ENCODE data around the gene HYKK. TPM values are rescaled to one million over a fixed set of nuclear protein-coding genes. Genes with fewer than 3 reads are reported as not detected.

The HYKK gene
- total RNA-seq, 1 experiment from 2014 or later, result not detected

- no peak overlapping the region for H3K4me3 ChIP-seq (ENCODE audit: low read depth, low read length, poor library complexity, severe bottlenecking)
- intact Hi-C loops (cut with micrococcal nuclease; ENCODE audit: unreplicated experiment), result no loop called here
- POLR2A ChIA-PET (ENCODE audit: low non-redundant PET), result no interaction called here
- H3K27me3 ChIP-seq (replicated peaks; ENCODE audit: insufficient read depth, low read depth, low read length, poor library complexity), result no peaks in the 10 kb centered on the region
- CTCF ChIA-PET, result interaction anchor here (0.7 kb wide), 1 partner anchor 14 kb away, joined by 3 read pairs; no protein-coding TSS in a partner anchor
- DNase-seq (ENCODE audit: low spot score), result no peak
- H3K36me3 ChIP-seq (ENCODE audit: insufficient read depth, low read length, poor library complexity, severe bottlenecking), result peaks cover 30% of the 10 kb centered on the region
- no peaks in the 10 kb centered on the region for H3K4me1 ChIP-seq (ENCODE audit: insufficient read depth, low read length, poor library complexity, severe bottlenecking)
- no peak overlapping the region for H3K27ac ChIP-seq (ENCODE audit: low read depth, low read length, poor library complexity, severe bottlenecking)
- TF ChIP-seq CTCF (conservative IDR thresholded peaks at IDR 0.05; ENCODE audit: low read depth, low read length) (no peak), EZH2 (IDR thresholded peaks at IDR 0.05; ENCODE audit: borderline replicate concordance, low read depth, low read length, poor library complexity, severe bottlenecking) (no peak)
- H3K9me3 ChIP-seq (ENCODE audit: low read depth, low read length, poor library complexity, severe bottlenecking), result no peaks in the 10 kb centered on the region
- BruUV-seq (replicated peaks), result no TSS peak
Observed at GRCh38 chr15:78502641-78503040, 4.7 kb upstream of the HYKK start.

DNA sequence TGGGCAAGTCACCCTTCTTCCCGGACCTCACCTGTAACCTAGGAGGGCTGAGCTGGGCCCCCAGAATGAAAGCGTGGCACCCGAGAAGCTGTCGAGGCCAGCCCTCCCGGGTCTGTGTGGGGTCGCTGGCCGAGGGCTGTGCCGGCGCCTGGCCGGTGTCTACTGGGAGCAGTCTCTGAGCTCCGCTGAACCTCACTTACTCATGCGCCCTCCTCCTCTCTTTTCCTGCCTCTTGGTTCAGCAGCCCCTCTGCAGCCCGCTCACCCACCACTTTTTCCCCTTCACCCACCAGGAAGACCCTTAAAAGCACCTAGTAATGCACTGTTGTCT lies 419 bp downstream of the HYKK start:
- TF ChIP-seq CTCF (conservative IDR thresholded peaks at IDR 0.05; ENCODE audit: low read depth, low read length) (no peak), EZH2 (IDR thresholded peaks at IDR 0.05; ENCODE audit: borderline replicate concordance, low read depth, low read length, poor library complexity, severe bottlenecking) (no peak)
- H3K4me1 ChIP-seq (ENCODE audit: insufficient read depth, low read length, poor library complexity, severe bottlenecking), result peaks cover 5% of the 10 kb centered on the region
- no peaks in the 10 kb centered on the region for H3K9me3 ChIP-seq (ENCODE audit: low read depth, low read length, poor library complexity, severe bottlenecking)
- DNase-seq (ENCODE audit: low spot score), result no peak
- no TSS peak for BruUV-seq (replicated peaks)
- intact Hi-C loops (cut with micrococcal nuclease; ENCODE audit: unreplicated experiment), result no loop called here
- POLR2A ChIA-PET (ENCODE audit: low non-redundant PET), result no interaction called here
- H3K27ac ChIP-seq (ENCODE audit: low read depth, low read length, poor library complexity, severe bottlenecking), result no peak overlapping the region
- CTCF ChIA-PET, result no interaction called here
- H3K36me3 ChIP-seq (ENCODE audit: insufficient read depth, low read length, poor library complexity, severe bottlenecking), result no peaks in the 10 kb centered on the region
- H3K27me3 ChIP-seq (replicated peaks; ENCODE audit: insufficient read depth, low read depth, low read length, poor library complexity), result peaks cover 22% of the 10 kb centered on the region
- peak overlapping the region; percentile 62 for H3K4me3 ChIP-seq (ENCODE audit: low read depth, low read length, poor library complexity, severe bottlenecking)

DNA sequence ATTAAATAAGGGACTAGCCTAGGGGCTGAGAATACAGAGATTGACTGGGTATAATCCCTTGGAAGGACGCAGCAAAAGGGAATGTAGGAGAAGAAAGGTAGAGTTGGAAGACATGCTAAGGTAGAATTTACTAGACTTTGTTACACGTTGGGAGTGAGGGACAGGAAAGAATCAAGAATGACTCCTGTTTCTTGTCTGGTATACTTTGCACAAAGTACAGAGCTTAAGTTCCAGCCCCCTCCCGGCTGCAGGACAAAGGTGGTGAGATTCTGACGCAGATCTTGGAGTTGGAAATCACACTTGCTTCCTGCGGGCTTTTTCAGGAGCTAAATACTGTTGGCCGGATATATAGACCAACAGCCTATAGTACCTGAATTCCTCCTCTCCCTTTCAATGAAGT lies 895 bp downstream of the HYKK start:
- Histone ChIP-seq H3K36me3 (ENCODE audit: insufficient read depth, low read length, poor library complexity, severe bottlenecking) (no peaks in the 10 kb centered on the region), H3K4me3 (ENCODE audit: low read depth, low read length, poor library complexity, severe bottlenecking) (peak overlapping the region; percentile 62), H3K9me3 (ENCODE audit: low read depth, low read length, poor library complexity, severe bottlenecking) (no peaks in the 10 kb centered on the region), H3K4me1 (ENCODE audit: insufficient read depth, low read length, poor library complexity, severe bottlenecking) (peaks cover 5% of the 10 kb centered on the region), H3K27ac (ENCODE audit: low read depth, low read length, poor library complexity, severe bottlenecking) (no peak overlapping the region), H3K27me3 (replicated peaks; ENCODE audit: insufficient read depth, low read depth, low read length, poor library complexity) (peaks cover 22% of the 10 kb centered on the region)
- ChIA-PET POLR2A (ENCODE audit: low non-redundant PET) (no interaction called here), CTCF (no interaction called here)
- TF ChIP-seq CTCF (conservative IDR thresholded peaks at IDR 0.05; ENCODE audit: low read depth, low read length), result no peak
- TF ChIP-seq EZH2 (IDR thresholded peaks at IDR 0.05; ENCODE audit: borderline replicate concordance, low read depth, low read length, poor library complexity, severe bottlenecking), result no peak
- intact Hi-C loops (cut with micrococcal nuclease; ENCODE audit: unreplicated experiment), result no loop called here
- BruUV-seq (replicated peaks), result no TSS peak
- DNase-seq (ENCODE audit: low spot score), result no peak

Measured in A673 (cell line).